ENCODE results near the gene TXN2.
"Not testable (repeated sequence)": the region's sequence is repeated elsewhere in the genome, so short reads cannot be mapped to it uniquely, and the experiment has no call there.

TXN2 gene

DNA sequence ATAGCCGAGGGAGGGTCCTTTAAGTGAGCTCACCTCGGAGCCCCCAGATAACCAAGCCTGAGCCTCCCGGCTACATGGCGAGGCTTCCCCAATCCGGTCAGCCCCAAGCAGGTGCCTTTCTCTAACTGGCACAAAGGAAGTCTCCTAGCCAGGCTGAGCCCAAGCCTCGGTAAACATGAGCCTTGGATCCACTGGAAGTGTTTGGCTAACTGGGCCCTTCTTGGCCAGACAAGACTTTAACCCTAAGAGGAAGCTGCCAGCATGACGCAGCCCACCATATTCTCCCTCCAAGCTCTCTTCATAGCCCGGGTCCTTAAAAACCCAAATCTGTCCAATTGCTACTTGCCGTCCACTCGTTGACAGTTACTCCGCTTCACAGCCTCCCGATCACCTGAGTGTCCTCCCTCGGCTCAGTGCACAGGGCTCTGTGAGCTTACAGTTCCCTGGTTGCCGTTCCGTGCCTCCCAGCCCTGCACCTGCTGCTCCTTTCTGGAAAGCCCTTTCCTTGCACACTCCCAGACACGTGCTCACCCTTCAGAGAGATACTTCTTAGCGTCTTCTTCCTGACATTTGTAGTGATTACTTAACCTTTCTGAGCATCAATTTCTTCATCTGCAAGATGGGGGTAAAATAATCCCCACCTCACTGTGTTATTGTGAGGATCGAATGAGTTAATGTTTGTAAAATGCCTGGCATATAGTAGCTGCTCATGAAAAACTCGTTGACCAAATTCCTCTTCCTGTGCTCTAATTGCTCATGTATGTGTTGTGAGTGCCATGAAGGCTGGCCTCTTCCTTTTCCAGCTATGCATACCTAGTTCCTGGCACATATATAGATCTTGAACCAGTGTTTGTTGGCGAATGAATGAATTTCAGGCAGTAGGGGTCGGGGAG, 25.6 kb downstream of the TXN2 start:
- TF ChIP-seq, protein P1, sequence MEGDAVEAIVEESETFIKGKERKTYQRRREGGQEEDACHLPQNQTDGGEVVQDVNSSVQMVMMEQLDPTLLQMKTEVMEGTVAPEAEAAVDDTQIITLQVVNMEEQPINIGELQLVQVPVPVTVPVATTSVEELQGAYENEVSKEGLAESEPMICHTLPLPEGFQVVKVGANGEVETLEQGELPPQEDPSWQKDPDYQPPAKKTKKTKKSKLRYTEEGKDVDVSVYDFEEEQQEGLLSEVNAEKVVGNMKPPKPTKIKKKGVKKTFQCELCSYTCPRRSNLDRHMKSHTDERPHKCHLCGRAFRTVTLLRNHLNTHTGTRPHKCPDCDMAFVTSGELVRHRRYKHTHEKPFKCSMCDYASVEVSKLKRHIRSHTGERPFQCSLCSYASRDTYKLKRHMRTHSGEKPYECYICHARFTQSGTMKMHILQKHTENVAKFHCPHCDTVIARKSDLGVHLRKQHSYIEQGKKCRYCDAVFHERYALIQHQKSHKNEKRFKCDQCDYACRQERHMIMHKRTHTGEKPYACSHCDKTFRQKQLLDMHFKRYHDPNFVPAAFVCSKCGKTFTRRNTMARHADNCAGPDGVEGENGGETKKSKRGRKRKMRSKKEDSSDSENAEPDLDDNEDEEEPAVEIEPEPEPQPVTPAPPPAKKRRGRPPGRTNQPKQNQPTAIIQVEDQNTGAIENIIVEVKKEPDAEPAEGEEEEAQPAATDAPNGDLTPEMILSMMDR (IDR thresholded peaks at IDR 0.05; ENCODE audit: low read depth, low read length, poor library complexity, severe bottlenecking): no peak
- TF ChIP-seq EZH2phosphoT487 (IDR thresholded peaks at IDR 0.05; ENCODE audit: borderline replicate concordance, low read length): no peak
- H3K27ac ChIP-seq (ENCODE audit: low read depth, low read length): peak overlapping the region; percentile 73
- no peaks in the 10 kb centered on the region for H3K36me3 ChIP-seq (ENCODE audit: control insufficient read depth, low read length)
- H3F3A ChIP-seq (ENCODE audit: control insufficient read depth, insufficient read depth): peaks cover 22% of the 10 kb centered on the region
- H3K79me2 ChIP-seq (ENCODE audit: control insufficient read depth, low read length): peaks cover 8% of the 10 kb centered on the region
- H4K20me1 ChIP-seq (ENCODE audit: control insufficient read depth, insufficient read depth, low read depth, low read length): no peaks in the 10 kb centered on the region
- no peaks in the 10 kb centered on the region for H3K9me3 ChIP-seq (ENCODE audit: control insufficient read depth, insufficient read depth, low read length)
- peak overlapping the region; percentile 78 for H3K4me3 ChIP-seq (ENCODE audit: low read length)
- H3K4me2 ChIP-seq (ENCODE audit: low read length): peak overlapping the region; percentile 89
- H3K4me1 ChIP-seq (ENCODE audit: control insufficient read depth, low read length): peaks cover 49% of the 10 kb centered on the region
- H3K27me3 ChIP-seq (ENCODE audit: control insufficient read depth, low read length): no peaks in the 10 kb centered on the region
- no peaks in the 10 kb centered on the region for H3K9me2 ChIP-seq (replicated peaks; ENCODE audit: control insufficient read depth, low read length)

DNA sequence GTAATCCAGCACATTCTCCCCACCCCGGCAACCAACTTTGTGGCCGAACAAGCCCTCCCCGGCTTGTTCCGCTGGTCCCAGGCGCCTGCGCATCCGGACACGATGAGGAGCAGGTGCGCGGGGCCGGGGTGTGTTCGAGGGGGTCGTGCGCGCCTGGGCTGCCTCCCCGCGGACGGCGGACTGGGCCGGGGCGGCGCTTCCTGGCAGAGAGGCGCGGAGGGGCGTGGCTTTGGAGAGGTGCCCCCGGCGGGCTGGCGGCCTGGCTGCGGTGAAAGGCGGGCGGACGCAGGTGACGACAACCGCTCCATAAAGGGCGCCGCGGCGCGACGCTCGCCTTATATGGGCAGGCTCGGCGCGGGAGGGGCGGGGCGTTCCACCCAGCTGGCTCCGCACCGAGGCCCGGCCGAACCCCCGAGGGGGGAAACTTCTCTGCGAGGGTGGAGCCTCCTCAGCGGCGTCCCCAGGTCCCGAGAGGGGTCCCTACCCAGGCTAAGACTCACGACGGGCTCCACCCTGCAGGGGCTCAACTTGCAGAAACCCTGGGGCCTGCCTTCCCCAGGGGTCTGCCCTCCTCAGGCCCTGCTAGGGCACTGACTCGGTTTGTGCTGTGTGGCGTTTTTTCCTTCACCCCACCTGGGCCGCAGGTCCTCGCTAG, 26.4 kb downstream of the TXN2 start:
- TF ChIP-seq EZH2phosphoT487 (IDR thresholded peaks at IDR 0.05; ENCODE audit: borderline replicate concordance, low read length): no peak
- TF ChIP-seq, protein P1 (IDR thresholded peaks at IDR 0.05; ENCODE audit: low read depth, low read length, poor library complexity, severe bottlenecking): peak; percentile 21
- no peaks in the 10 kb centered on the region for H3K27me3 ChIP-seq (ENCODE audit: control insufficient read depth, low read length)
- peaks cover 8% of the 10 kb centered on the region for H3K79me2 ChIP-seq (ENCODE audit: control insufficient read depth, low read length)
- H3F3A ChIP-seq (ENCODE audit: control insufficient read depth, insufficient read depth): peaks cover 22% of the 10 kb centered on the region
- no peaks in the 10 kb centered on the region for H3K36me3 ChIP-seq (ENCODE audit: control insufficient read depth, low read length)
- H3K9me3 ChIP-seq (ENCODE audit: control insufficient read depth, insufficient read depth, low read length): no peaks in the 10 kb centered on the region
- H3K4me3 ChIP-seq (ENCODE audit: low read length): peak overlapping the region; percentile 78
- no peaks in the 10 kb centered on the region for H3K9me2 ChIP-seq (replicated peaks; ENCODE audit: control insufficient read depth, low read length)
- H3K4me1 ChIP-seq (ENCODE audit: control insufficient read depth, low read length): peaks cover 56% of the 10 kb centered on the region
- H3K4me2 ChIP-seq (ENCODE audit: low read length): peak overlapping the region; percentile 89
- H3K27ac ChIP-seq (ENCODE audit: low read depth, low read length): peak overlapping the region; percentile 73
- H4K20me1 ChIP-seq (ENCODE audit: control insufficient read depth, insufficient read depth, low read depth, low read length): no peaks in the 10 kb centered on the region

DNA sequence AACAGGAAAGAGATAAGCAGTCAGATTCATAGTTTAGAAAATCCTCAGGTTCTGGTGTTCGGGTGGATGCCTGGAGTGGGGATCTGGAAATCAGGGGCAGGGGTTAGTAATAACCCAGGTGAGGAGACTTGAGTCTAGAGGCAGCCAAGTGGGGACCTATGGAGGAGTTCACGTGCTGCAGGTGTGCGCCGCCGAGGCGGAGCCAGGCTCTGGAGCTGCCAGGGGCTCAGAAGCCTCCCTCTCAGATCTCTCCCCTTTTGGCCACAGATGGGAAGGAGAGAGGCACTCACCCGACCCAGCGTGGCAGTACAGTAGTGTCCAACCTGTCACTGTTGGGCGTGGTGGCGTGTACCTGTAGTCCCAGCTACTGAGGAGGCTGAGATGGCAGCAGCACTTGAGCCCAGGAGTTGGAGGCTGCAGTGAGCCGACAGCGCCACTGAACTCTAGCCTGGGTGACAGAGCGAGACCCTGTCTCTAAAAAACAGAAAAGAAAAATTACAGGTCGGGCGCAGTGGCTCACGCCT, 27.5 kb downstream of the TXN2 start:
- Histone ChIP-seq H4K20me1 (ENCODE audit: control insufficient read depth, insufficient read depth, low read depth, low read length) (no peaks in the 10 kb centered on the region), H3F3A (ENCODE audit: control insufficient read depth, insufficient read depth) (peaks cover 22% of the 10 kb centered on the region), H3K4me2 (ENCODE audit: low read length) (peak overlapping the region; percentile 89), H3K4me3 (ENCODE audit: low read length) (peak overlapping the region; percentile 78), H3K27me3 (ENCODE audit: control insufficient read depth, low read length) (no peaks in the 10 kb centered on the region), H3K79me2 (ENCODE audit: control insufficient read depth, low read length) (peaks cover 8% of the 10 kb centered on the region), H3K36me3 (ENCODE audit: control insufficient read depth, low read length) (no peaks in the 10 kb centered on the region), H3K4me1 (ENCODE audit: control insufficient read depth, low read length) (peaks cover 60% of the 10 kb centered on the region), H3K9me3 (ENCODE audit: control insufficient read depth, insufficient read depth, low read length) (no peaks in the 10 kb centered on the region), H3K27ac (ENCODE audit: low read depth, low read length) (peak overlapping the region; percentile 73), H3K9me2 (replicated peaks; ENCODE audit: control insufficient read depth, low read length) (no peaks in the 10 kb centered on the region)
- no peak for TF ChIP-seq EZH2phosphoT487 (IDR thresholded peaks at IDR 0.05; ENCODE audit: borderline replicate concordance, low read length)
- TF ChIP-seq, protein P1 (IDR thresholded peaks at IDR 0.05; ENCODE audit: low read depth, low read length, poor library complexity, severe bottlenecking): no peak

DNA sequence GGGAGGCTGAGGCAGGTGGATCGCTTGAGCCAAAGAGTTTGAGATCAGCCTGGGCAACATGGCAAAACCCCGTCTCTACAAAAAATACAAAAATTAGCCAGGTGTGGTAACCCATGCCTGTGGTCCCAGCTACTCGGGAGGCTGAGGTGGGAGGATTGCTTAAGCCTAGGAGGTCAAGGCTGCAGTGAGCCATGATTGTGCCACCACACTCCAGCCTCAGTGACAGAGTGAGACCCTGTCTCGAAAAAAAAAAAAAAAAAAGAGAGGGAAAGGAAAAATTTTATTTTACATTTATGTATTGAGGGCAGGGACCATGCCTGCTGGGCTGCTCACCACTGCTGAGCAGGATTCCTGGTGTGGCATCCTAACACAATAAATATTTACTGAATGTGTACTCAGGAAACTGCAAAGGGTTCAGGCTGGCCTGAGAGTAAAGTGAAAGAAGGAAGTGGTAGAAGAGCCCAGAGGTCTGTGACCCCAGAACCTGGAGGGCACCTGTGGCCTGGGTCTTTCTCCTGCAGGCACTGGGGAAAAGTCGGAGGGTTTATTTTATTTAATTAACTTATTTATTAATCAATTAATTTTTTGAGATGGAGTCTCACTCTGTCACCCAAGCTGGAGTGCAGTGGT, 28.3 kb downstream of the TXN2 start:
- not testable (repeated sequence) for H3K79me2 ChIP-seq (ENCODE audit: control insufficient read depth, low read length); H3K27me3 ChIP-seq (ENCODE audit: control insufficient read depth, low read length); H3K9me2 ChIP-seq (replicated peaks; ENCODE audit: control insufficient read depth, low read length); H4K20me1 ChIP-seq (ENCODE audit: control insufficient read depth, insufficient read depth, low read depth, low read length); H3K36me3 ChIP-seq (ENCODE audit: control insufficient read depth, low read length); H3K9me3 ChIP-seq (ENCODE audit: control insufficient read depth, insufficient read depth, low read length)
- peaks cover 60% of the 10 kb centered on the region for H3K4me1 ChIP-seq (ENCODE audit: control insufficient read depth, low read length)
- H3K4me3 ChIP-seq (ENCODE audit: low read length): peak overlapping the region; percentile 64
- H3K27ac ChIP-seq (ENCODE audit: low read depth, low read length): peak overlapping the region; percentile 82
- peaks cover 22% of the 10 kb centered on the region for H3F3A ChIP-seq (ENCODE audit: control insufficient read depth, insufficient read depth)
- peak overlapping the region; percentile 68 for H3K4me2 ChIP-seq (ENCODE audit: low read length)
